ENCODE measurements around the gene ATP1B1. TPM values are rescaled to one million over a fixed set of nuclear protein-coding genes. Genes with fewer than 3 reads are reported as not detected.

Gene ATP1B1
- total and polyA plus RNA-seq, 2 donors (not counting 1 experiment from before 2014, with no cell fraction given), result 1.4 to 1.7 TPM

DNA sequence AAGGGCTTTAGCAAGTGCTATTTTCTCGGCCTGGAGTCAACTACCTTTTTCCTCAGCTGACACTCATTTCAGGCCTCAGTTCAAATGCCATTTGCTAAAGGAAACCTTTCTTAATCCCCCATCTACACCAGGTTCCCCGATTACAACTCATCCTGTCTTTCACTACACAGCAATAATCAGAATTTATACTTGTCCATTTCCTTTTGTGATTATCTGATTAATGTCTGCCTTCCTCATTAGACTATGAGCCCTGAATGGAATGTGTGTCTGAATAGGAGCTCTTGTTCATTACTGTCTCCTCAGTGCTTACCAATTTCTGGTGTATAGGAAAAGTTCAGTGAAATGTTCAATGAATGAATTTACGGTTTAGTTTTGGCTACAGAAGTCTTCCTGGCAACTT, 36.9 kb downstream of the ATP1B1 start:
- ATAC-seq (ENCODE audit: low read depth), result no peak
- Histone ChIP-seq H2AFZ (ENCODE audit: insufficient read depth, low read depth, low read length, poor library complexity, severe bottlenecking) (no peak overlapping the region), H3K9me3 (ENCODE audit: control extremely low read depth in 1 of 3, control insufficient read depth in 2 of 3, insufficient read depth in 1 of 3, low read length in 2 of 3) (no peaks in the 10 kb centered on the region), H3K27ac (ENCODE audit: low read length in 2 of 2) (no peak overlapping the region), H3K9ac (ENCODE audit: low read length) (no peak overlapping the region), H3K4me1 (ENCODE audit: control insufficient read depth in 2 of 2, insufficient read depth in 2 of 2, low read length in 2 of 2) (no peaks in the 10 kb centered on the region), H4K20me1 (ENCODE audit: control insufficient read depth, insufficient read depth, low read length, poor library complexity, severe bottlenecking) (no peaks in the 10 kb centered on the region), H3K79me2 (ENCODE audit: control insufficient read depth, insufficient read depth, low read length) (no peaks in the 10 kb centered on the region), H3K4me2 (replicated peaks; ENCODE audit: low read depth, low read length, poor library complexity, severe bottlenecking) (no peak overlapping the region), H3K27me3 (replicated peaks in 1 of 4; ENCODE audit: control extremely low read depth in 1 of 4, control insufficient read depth in 3 of 4, insufficient read depth in 4 of 4, low read length in 3 of 4) (no peaks in the 10 kb centered on the region), H3K4me3 (ENCODE audit: control extremely low read depth in 1 of 5, extremely low read depth in 1 of 5, insufficient read depth in 1 of 5, low read depth in 2 of 5, low read length in 4 of 5) (no peak overlapping the region), H3K36me3 (replicated peaks in 1 of 2; ENCODE audit: control extremely low read depth in 1 of 2, control insufficient read depth in 1 of 2, extremely low read depth in 1 of 2, insufficient read depth in 2 of 2, low read length in 1 of 2) (no peaks in the 10 kb centered on the region)
- intact Hi-C loops (cut with micrococcal nuclease), result no loop called here
- no peak for TF ChIP-seq EZH2 (IDR thresholded peaks at IDR 0.05; ENCODE audit: borderline replicate concordance, insufficient read depth, low read depth, low read length, poor library complexity, severe bottlenecking)
- TF ChIP-seq, protein P1, sequence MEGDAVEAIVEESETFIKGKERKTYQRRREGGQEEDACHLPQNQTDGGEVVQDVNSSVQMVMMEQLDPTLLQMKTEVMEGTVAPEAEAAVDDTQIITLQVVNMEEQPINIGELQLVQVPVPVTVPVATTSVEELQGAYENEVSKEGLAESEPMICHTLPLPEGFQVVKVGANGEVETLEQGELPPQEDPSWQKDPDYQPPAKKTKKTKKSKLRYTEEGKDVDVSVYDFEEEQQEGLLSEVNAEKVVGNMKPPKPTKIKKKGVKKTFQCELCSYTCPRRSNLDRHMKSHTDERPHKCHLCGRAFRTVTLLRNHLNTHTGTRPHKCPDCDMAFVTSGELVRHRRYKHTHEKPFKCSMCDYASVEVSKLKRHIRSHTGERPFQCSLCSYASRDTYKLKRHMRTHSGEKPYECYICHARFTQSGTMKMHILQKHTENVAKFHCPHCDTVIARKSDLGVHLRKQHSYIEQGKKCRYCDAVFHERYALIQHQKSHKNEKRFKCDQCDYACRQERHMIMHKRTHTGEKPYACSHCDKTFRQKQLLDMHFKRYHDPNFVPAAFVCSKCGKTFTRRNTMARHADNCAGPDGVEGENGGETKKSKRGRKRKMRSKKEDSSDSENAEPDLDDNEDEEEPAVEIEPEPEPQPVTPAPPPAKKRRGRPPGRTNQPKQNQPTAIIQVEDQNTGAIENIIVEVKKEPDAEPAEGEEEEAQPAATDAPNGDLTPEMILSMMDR (IDR thresholded peaks at IDR 0.05), result no peak
- ChIA-PET CTCF (no interaction called here), POLR2A (no interaction called here)
- no peaks in the 10 kb centered on the region for H3K4me1 Mint-ChIP-seq
- no peaks in the 10 kb centered on the region for H3K27me3 Mint-ChIP-seq
- H3K4me3 Mint-ChIP-seq, result no peak overlapping the region
- no peak overlapping the region for H3K27ac Mint-ChIP-seq
- no peaks in the 10 kb centered on the region for H3K9me3 Mint-ChIP-seq (ENCODE audit: insufficient read depth)
- 100% methylated on average over 1 of the region's 3 CpGs for WGBS (ENCODE audit: insufficient coverage)
- DNase-seq, result no peak

DNA sequence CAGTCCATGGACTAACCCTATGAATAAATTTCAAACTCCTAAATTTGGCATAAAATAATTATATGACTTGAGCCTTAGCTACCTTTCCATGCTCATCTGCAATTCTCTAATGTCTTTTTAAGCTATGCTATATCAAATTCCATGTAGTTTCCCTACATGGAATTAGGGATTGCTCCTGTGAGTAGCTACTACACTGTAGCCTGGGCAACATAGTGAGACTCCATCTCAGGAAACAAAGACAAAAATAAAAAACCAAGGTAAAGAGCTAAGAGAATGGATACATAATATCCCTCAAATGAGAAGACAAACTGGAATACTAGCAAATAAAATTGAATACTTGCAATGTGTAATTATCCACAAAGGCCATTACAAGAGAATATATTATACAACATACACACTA, 37.5 kb downstream of the ATP1B1 start:
- Mint-ChIP-seq H3K4me1 (no peaks in the 10 kb centered on the region), H3K9me3 (ENCODE audit: insufficient read depth) (no peaks in the 10 kb centered on the region), H3K4me3 (no peak overlapping the region), H3K27ac (no peak overlapping the region), H3K27me3 (no peaks in the 10 kb centered on the region)
- no peak overlapping the region for H3K4me2 ChIP-seq (replicated peaks; ENCODE audit: low read depth, low read length, poor library complexity, severe bottlenecking)
- ATAC-seq (ENCODE audit: low read depth), result no peak
- no peak overlapping the region for H3K27ac ChIP-seq (ENCODE audit: low read length in 2 of 2)
- H2AFZ ChIP-seq (ENCODE audit: insufficient read depth, low read depth, low read length, poor library complexity, severe bottlenecking), result no peak overlapping the region
- CTCF ChIA-PET, result no interaction called here
- DNase-seq, result no peak
- TF ChIP-seq EZH2 (IDR thresholded peaks at IDR 0.05; ENCODE audit: borderline replicate concordance, insufficient read depth, low read depth, low read length, poor library complexity, severe bottlenecking), result no peak
- TF ChIP-seq, protein P1 (IDR thresholded peaks at IDR 0.05), result no peak
- no peaks in the 10 kb centered on the region for H3K9me3 ChIP-seq (ENCODE audit: control extremely low read depth in 1 of 3, control insufficient read depth in 2 of 3, insufficient read depth in 1 of 3, low read length in 2 of 3)
- H3K27me3 ChIP-seq (replicated peaks in 1 of 4; ENCODE audit: control extremely low read depth in 1 of 4, control insufficient read depth in 3 of 4, insufficient read depth in 4 of 4, low read length in 3 of 4), result no peaks in the 10 kb centered on the region
- no peak overlapping the region for H3K9ac ChIP-seq (ENCODE audit: low read length)
- H3K36me3 ChIP-seq (replicated peaks in 1 of 2; ENCODE audit: control extremely low read depth in 1 of 2, control insufficient read depth in 1 of 2, extremely low read depth in 1 of 2, insufficient read depth in 2 of 2, low read length in 1 of 2), result no peaks in the 10 kb centered on the region
- H3K4me1 ChIP-seq (ENCODE audit: control insufficient read depth in 2 of 2, insufficient read depth in 2 of 2, low read length in 2 of 2), result no peaks in the 10 kb centered on the region
- H3K79me2 ChIP-seq (ENCODE audit: control insufficient read depth, insufficient read depth, low read length), result no peaks in the 10 kb centered on the region
- no peak overlapping the region for H3K4me3 ChIP-seq (ENCODE audit: control extremely low read depth in 1 of 5, extremely low read depth in 1 of 5, insufficient read depth in 1 of 5, low read depth in 2 of 5, low read length in 4 of 5)
- no peaks in the 10 kb centered on the region for H4K20me1 ChIP-seq (ENCODE audit: control insufficient read depth, insufficient read depth, low read length, poor library complexity, severe bottlenecking)
- POLR2A ChIA-PET, result no interaction called here
- intact Hi-C loops (cut with micrococcal nuclease), result no loop called here
